ENCODE data around the gene CD300LD.

GRCh38 chr17:74574489-74575142 is 17.5 kb downstream of the CD300LD start:
- TF ChIP-seq POLR2A (IDR thresholded peaks at IDR 0.05) (no peak), CTCF (IDR thresholded peaks at IDR 0.05) (no peak)
